NCI-H1436 treated with DMSO at 0.1 percent for 48 hours (cell line): Measurements from ENCODE around the gene PRKCI.
"Not testable (repeated sequence)": the region's sequence is repeated elsewhere in the genome, so short reads cannot be mapped to it uniquely, and the experiment has no call there.

ENCODE experiments used
- DNase-seq: peaks from one replicate; lab custom pipeline; 2025; lab: John Stamatoyannopoulos, UW

Gene PRKCI

DNA sequence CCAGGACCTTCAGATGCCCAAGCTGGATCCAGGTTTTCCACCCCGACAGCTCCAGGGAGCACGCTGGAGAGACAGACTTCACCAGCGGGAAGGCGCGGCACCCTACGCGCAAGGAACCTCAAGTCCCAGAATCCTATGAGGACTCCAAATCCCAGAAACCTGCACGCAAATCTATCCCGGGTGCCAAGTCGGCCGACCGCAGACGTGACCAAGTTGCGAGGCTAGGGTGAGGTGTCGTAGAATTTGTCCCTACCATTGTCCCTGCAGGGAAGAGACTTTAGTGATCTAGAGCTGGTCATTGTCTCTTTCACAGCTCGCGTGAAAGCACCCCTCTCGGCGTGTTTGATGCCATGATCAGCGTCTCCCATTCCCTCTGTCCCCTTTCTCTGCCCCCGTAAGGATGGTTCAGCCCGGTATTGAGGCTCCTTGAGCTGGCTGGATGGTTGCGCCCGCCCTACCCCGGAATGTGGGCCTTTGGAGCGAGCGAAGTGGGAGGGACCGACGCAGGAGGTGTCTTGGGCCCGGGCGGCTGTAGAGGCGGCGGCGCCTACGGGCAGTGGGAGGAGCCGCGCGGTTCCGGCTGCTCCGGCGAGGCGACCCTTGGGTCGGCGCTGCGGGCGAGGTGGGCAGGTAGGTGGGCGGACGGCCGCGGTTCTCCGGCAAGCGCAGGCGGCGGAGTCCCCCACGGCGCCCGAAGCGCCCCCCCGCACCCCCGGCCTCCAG is at the start of gene PRKCI:
PRKCI (plus strand) TSS at position 501 of the 723 bp plus-strand sequence. CDS start 246 bp downstream, outside the sequence.
- DNase-seq, result peak; percentile 96

DNA sequence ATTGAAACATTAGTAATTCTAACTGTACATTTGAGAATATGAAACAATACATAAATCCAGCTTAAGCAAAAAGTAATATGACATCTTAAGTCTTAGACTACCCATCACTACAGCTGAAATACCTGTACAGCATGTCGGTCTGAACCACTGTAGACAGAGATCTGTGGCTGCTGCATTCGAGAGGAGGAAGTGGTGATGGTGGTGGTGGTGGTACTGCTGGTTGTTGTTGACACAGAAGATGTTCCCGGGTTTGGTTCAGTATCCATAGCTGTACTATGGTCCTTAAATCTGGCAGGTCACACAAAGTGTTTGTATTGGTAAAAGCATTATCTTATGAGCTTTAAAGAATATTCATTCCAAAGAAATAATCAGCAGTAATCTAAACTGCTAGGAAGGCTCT is 43.6 kb upstream of the PRKCI start:
- DNase-seq, result no peak

DNA sequence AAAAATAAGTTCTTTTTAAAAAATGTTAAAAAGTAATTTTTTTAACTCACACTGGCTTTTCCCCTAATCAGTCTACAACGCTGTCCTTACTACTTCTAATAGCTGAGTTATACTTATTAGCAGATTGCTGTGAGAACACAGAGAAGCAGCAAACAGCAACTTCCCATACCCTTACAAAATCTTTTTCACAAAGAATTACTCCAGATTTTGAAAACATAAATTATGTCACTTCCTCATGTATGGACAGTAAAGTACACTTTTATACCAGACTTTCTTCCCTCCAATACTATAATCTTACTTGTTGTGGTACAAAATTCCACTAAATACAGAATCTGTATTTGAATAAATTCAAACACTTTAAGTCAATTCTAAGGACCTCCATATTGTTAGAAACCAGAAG is 42.8 kb upstream of the PRKCI start:
- DNase-seq, result no peak

DNA sequence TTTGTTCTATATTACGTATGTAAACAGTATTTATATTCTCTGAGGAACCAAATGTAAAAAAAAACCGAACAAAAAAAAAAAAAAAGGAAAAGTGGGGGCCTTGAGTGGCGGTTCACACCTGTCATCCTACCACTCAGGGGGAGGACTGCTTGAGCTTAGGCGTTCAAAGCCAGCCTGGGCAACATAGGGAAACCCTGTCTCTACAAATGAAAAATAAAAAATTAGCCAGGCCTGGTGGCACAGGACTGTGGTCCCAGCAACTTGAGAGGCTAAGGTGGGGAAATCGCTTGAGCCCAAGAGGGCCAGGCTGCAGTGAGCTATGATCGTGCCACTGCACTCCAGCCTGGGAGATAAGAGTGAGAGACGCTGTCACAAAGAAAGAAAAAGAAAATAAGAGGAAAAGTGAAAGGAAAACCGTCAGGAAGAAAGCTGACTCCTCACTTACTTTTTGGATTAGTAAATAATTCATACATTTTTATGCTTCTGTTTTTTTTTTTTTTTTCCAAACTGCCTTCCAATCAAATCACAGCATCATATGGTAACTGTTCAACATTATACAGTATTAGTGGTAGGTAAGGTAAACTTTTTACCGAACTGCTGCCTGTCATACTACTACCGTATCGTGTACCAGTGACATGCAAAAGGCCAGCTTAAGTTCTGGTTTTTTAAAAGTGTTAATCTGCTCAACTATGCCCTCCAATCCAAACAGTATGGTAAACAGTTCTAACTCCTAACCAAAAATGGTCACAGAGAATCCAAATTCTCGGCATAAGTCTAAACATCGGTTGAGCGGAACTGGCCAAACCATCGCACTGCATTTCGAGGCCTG is 41.9 kb upstream of the PRKCI start:
- no peak for DNase-seq

DNA sequence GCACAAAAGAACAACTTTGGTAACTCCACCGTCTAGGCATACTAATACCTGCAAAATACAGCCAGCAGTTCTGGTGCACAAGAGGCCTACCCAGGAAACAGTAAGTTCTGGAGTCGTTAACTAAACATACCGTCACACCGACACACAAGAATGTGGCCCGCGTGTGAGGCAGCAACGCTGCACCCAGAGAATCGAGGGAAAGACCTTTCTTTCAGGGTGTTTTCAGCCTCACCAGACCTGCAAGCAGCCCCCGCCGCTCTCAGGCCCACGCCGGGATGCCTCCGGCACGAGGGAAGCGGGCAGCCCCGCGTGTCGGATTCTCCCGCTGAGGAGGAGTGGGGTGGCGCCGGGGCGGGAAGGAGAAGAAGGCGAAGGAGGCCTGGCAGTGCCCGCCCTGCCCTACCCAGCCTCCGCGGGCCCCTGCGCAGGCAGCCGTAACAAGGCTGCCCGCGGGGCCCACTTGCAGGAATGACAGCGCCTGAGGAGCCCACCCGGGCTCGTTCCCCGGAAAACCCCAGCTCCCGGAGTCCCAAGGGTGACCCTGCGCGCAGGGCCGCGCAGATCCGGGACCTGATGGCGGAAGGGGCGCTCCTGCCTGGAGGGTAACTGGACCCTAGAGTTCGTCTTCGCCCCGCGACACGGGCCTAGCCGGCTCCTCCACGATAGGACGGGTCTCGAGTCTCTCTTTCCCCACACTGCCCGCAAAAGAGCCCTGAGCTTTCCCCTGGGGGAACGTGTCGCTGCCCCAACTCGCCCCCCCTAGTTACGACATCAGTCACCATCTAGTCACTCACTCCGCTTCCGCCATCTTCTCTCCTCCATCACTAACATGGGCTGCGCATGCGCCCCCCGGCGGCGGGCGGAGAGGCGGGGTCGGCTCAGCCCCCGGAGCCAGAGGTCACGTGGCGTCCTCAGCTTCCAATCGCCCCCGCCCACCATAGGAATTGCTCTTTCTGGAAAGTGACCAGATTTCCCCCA is 41.0 kb upstream of the PRKCI start, which contains the start of gene PHC3:
PHC3 (minus strand) TSS at position 826 of the 978 bp plus-strand sequence; CDS start at position 808, 18 bp downstream.
- DNase-seq, result peak; percentile 52

DNA sequence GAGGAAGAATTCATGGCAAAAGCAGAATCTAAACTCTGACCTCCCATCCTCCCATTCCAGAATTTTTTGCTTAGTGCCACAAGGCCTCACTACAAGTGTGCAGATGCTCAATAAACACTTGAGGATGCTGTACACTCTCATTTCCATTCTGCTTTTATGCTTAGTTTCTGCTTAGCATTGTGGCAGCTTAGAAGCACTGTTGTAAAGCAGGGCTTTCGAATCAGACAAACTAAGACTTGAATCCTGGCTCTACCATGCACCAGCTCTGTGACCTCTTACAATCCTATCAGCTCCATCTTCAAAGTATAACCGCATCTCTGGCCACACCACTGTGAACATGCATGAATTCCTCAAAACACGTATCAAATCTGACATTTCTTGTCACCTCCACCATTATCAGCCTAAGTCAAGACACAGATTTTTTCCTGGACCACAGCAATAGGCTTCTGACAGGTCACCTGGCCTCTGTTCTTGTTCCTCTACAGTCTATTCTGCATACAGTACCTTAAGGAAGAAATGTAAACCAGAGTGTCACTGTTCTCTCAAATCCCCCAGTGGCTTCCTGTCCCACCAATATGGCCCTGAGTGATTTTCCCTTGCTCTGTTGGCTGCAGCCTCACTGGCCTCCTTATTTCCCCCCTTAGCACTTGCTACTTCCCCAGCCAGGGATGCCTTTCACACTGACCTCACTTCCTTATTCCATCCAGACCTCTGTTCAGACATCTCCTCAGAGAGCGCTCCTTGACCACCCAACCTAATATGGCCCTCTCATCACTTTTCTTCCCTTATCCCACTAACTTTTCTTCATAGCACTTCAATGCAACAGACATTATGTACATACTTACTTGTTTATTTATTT is 32.6 kb upstream of the PRKCI start:
- no peak for DNase-seq

DNA sequence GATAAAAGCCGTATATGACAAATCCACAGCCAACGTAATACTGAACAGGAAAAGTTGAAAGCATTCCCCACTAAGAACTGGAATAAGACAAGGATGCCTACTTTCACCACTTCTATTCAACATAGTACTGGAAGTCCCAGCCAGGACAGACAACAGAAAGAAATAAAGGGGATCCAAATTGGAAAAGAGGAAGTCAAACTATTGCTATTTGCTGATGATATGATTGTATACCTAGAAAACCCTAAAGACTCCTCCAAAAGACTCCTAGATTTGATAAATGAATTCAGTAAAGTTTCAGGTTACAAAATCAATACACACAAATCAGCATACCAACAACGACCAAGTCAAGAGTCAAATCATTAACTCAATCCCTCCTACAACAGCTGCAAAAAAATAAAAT is 26.5 kb upstream of the PRKCI start:
- not testable (repeated sequence) for DNase-seq

DNA sequence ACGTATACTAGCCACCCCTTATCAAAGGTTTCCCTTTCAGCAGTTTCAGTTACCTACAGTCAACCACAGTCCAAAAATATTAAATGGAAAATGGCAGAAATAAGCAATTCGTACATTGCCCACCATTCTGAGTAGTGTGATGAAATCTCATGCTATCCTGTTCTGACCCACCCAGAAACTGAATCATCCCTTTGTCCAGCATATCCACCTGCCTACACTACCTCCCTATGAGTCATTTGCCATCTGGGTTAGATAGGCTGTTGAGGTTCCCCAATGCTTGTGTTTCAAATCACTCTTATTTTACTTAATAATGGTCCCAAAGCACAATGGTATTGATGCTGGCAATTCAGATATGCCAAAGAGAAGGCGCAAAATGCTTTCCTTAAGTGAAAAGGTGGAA is 25.4 kb upstream of the PRKCI start:
- no peak for DNase-seq

DNA sequence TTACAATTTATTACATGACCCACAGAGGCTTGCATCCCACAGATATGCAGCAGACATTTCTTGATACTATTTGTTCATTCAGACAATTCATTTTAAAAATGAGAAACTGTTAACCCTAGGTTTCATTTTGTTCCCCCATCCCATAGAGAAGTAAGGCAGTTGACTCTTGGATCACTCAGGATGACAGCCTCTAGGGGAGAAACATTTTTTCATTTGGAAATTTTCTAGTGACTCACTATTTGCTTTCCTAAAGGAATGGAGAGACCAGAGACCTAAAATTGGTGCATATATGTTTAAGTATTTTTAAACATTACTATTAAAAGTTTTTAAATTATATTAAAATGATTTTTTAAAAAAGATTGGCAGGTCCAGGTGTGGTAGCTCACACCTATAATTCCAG is 21.2 kb upstream of the PRKCI start:
- DNase-seq, result no peak

DNA sequence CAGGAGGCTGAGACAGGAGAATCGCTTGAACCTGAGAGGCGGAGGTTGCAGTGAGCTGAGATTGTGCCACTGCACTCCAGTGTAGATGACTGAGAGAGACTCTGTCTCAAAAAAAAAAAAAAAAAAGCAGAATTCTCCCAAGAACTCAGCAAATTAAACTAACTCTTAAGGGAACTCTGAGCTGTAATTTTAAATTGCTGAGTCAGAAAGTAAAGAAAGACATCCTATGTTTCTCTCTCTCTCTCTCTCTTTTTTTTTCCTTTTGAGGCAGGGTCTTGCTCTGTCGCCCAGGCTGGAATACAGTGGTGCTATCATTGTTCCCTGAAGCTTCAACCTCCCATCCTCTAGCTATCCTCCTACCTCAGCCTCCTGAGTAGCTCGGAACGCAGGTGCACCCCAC is 20.7 kb upstream of the PRKCI start:
- no peak for DNase-seq

DNA sequence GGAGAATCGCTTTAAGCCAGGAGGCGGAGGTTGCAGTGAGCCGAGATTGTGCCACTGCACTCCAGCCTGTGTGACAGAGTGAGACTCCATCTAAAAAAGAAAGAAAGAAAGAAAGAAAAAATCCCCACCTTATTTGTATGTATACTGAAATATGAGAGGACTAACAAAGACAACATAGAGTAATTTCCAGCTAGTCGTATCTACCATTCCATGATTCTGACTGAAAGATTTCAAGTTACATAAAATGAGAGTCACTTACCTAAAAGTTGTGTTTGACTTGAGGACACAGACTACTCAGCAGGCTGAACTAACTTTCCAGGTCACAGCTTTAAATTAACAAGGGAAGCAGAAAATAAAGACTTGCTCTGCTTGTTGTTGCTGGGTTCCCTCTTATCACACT is 18.8 kb upstream of the PRKCI start:
- DNase-seq, result no peak

DNA sequence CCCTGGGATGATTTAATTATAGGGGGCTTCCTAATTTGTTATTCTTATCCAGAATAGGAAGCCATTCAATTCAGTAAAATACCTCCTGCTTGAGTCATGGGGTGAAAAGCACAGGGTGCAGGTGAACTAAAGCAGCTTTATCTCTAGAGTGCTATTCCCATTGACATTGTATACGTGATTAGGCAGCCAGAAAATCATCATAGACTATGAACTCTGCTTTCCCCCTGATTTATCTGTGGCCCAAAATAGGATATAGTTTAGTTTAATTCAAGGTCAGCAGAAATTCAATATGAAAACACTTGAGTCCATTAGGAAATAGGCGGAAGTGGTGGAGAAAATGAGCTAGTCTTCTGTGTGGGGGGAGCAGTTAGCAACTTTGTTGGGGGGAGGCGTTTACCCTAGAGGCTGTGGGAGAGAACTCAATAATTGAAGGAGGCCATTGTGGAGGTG is 18.2 kb upstream of the PRKCI start:
- DNase-seq, result peak; percentile 46

DNA sequence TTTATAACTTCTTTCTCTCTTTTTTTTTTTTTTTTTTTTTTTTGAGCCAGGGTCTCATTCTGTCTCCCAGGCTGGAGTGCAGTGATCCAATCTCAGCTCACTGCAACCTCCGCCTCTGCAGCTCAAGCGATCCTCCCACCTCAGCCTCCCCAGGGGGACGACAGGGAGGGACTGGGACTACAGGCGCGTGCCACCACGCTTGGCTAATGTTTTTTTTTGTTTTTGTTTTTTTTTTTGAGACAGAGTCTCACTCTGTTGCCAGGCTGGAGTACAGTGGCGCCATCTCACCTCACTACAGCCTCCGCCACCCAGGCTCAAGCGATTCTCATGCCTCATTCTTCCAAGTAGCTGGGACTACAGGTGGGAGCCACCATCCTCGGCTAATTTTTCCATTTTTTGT is 17.7 kb upstream of the PRKCI start:
- DNase-seq, result no peak

DNA sequence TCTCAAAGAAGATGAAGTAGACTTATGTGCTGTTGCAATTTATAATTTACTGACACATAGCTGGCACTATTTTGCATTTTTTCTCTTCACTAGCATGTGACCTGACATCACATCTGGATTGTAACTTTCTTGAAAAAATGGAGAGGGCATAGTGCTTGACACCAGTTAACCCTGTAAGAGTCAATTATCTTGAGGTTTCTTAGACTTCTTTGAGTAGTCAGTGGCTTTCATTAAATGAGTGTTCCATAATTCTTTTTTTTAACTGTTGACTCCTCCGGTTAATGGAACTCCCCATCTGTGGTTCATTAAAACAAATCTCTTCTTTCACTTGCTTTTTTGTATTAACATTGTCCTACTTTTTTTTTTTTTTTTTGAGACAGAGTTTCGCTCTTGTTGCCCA is 16.9 kb upstream of the PRKCI start:
- no peak for DNase-seq

DNA sequence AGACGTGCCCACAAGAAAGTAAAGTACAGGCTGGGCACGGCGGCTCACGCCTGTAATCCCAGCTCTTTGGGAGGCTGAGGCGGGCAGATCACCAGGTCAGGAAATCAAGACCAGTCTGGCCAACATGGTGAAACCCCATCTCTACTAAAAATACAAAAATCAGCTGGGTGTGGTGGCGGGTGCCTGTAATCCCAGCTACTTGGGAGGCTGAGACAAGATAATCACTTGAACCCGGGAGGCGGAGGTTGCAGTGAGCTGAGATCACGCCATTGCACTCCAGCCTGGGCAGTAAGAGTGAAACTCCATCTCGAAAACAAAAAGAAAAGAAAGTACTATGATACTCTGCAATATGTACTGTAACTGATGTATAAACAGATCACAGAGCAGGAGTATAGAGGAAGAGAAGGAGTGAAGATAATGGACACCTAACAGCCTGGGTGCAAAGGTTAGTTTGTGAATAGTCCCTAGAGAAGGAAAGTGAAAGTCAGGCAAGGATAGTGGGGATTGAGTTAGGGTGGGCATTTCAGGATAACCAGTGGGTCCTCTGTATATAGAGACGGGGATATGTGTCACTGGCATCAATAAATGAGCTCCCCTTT is 16.0 kb upstream of the PRKCI start:
- not testable (repeated sequence) for DNase-seq

DNA sequence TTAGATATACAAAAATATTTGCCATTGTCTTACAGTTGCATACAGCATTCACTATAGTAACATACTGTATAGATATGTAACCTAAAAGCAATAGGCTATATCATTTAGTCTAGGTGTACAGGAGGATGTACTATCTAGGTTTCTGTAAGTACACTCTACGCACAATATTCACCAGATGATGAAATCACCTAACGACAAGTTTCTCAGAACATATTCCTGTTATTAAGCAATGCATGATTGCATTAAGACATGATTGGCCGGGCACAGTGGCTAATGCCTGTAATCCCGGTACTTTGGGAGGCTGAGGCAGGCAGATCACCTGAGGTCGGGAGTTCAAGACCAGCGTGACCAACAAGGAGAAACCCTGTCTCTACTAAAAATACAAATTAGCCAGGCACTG is 14.5 kb upstream of the PRKCI start:
- no peak for DNase-seq

DNA sequence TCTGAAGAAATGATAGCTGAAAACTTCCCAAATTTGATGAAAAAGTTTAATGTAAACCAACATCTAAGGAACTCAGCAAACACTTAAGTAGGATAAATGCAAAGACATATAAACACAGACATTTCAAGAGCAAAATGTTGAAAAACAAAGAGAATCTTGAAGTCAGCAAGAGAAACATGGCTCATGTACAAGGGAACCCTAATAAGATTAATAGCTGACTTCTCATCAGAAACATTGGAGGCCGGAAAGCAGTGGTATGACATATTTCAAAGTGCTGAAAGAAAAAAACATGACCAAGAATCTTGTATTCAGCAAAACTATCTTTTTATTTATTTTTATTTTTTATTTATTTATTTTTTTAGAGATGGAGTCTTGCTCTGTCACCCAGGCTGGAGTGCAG is 10.6 kb upstream of the PRKCI start:
- no peak for DNase-seq

DNA sequence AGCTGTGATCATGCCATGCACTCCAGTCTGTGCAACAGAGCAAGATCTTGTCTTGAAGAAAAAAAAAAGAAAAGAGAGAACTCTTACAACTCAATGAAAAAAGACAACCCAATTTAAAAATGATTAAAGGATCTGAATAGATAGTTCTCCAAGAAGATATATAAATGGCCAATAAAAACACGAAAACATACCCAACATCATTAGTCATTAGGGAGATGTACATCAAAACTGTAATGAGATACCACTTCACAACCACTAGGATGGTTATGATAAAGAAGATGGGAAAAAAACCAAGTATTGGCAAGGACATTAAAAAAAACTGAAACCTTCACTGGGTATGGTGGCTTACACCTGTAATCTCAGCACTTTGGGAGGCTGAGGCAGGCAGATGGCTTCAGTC is 2.4 kb upstream of the PRKCI start:
- no peak for DNase-seq

DNA sequence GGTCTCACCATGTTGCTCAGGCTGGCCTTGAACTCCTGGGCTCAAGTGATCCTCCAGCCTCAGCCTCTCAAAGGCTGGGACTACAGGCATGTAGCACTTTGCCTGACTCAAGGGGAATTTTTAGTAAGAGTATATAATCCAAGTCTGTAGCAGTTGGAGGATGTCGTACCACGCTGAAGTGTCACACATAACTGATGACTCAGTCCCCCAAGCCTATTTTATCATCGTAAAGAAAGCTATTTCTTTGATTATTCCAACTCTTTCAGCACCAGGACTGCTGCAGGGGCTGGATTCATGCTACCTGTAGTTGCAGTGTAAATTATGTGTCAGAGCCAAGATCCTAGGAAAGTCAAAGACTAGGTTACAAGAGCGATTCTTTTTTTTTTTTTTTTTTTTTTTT is 1.4 kb upstream of the PRKCI start:
- no peak for DNase-seq

DNA sequence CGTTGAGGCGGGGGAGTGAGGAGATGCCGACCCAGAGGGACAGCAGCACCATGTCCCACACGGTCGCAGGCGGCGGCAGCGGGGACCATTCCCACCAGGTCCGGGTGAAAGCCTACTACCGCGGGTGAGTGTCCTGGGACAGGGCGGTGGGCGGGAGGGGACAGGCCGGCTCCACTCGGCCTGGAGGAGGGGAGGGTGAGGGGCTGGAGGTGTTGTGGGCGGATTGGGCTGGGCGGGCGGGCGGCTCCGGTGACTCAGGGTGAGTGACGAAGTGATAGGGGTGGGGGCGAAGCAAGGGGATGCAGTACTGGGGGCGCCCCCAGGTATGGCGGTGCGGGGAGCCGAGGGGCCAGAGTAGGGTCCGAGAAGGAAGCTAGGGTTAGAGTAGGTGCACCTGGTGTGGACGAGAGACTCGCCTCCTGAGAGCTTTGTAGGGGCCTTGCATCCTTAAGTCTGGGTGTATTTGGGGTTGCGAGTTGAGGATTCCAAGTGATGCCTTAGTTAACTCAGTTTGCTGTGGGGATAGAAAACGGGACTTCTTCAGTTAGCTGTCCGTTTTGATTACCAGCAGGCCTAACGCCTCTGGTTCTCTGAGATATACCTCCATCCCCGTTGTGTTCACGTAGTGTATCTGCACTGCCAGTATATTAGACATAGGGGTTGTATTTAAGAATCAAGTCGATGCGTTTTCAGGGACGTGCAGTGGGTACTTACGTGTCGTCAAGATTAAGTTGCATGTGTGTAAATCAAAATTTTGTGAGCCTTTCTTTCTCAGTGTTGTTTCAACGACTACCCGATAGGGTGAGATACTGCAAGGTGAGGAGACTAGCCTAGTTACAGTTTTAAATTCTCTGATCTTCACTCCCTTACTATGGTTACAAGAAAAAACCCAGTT is 670 bp downstream of the PRKCI start:
- DNase-seq, result no peak
